GM12878 (cell line): Measurements from ENCODE around the gene C1orf141.

Experiments
- CBFB ChIP-seq: IDR thresholded peaks from 2 replicates; pipeline ENCODE4 v1.6.1; 2016; ENCODE audit warnings: antibody characterized with exemption, low read depth
- CTCF ChIP-seq, 3 experiments: IDR thresholded peaks in 2 of 3; conservative IDR thresholded peaks in 1 of 3; 2 replicates each; pipeline ENCODE4 v1.5.1; 2011; ENCODE audit warnings: low read depth in 3 of 3, low read length in 3 of 3, mild to moderate bottlenecking in 3 of 3, control low read depth in 2 of 3, moderate library complexity in 2 of 3, inconsistent platforms in 1 of 3, mixed read lengths in 1 of 3; ENCODE audit not compliant: control insufficient read depth in 2 of 3, insufficient read depth in 1 of 3; ENCODE audit errors: extremely low read depth in 1 of 3
- FOXM1 ChIP-seq: IDR thresholded peaks from 2 replicates; pipeline ENCODE4 v1.6.1; 2012; ENCODE audit warnings: low read depth, mild to moderate bottlenecking, inconsistent platforms, low read length, moderate library complexity
- IRF4 ChIP-seq: IDR thresholded peaks from 2 replicates; pipeline ENCODE4 v1.6.1; 2011; ENCODE audit warnings: low read depth, low read length
- NR2C1 ChIP-seq: fragments of 450-650 bp; IDR thresholded peaks from 2 replicates; pipeline ENCODE4 v1.6.1; 2017; ENCODE audit warnings: antibody characterized with exemption, mild to moderate bottlenecking, moderate library complexity
- POLR2AphosphoS5 ChIP-seq: IDR thresholded peaks from 2 replicates; pipeline ENCODE4 v1.6.1; 2011; ENCODE audit warnings: mild to moderate bottlenecking, low read length, inconsistent platforms
- RAD21 ChIP-seq: IDR thresholded peaks from 2 replicates; pipeline ENCODE4 v1.6.1; 2011; ENCODE audit warnings: mild to moderate bottlenecking, low read depth, low read length, moderate library complexity; ENCODE audit not compliant: insufficient read depth
- SMAD1 ChIP-seq: fragments of 450-650 bp; IDR thresholded peaks from 2 replicates; pipeline ENCODE4 v1.6.1; 2018; ENCODE audit warnings: mild to moderate bottlenecking, low read depth; ENCODE audit not compliant: partially characterized antibody
- SMC3 ChIP-seq: IDR thresholded peaks from 2 replicates; pipeline ENCODE4 v1.6.1; 2011; ENCODE audit warnings: low read length, improper control_type of control experiment, borderline replicate concordance
- TCF12 ChIP-seq: IDR thresholded peaks from 2 replicates; pipeline ENCODE4 v1.6.1; 2011; ENCODE audit warnings: low read depth, mild to moderate bottlenecking, low read length

GRCh38 chr1:67171574-67171955, 36.8 kb upstream of the C1orf141 start:
- TF ChIP-seq IRF4, result no peak
- no peak for TF ChIP-seq POLR2AphosphoS5
- TF ChIP-seq SMAD1, result no peak
- TF ChIP-seq CTCF (IDR thresholded peaks at IDR 0.05 in 2 of 3, conservative IDR thresholded peaks at IDR 0.05 in 1 of 3; ENCODE audit: control insufficient read depth in 2 of 3, extremely low read depth in 1 of 3, insufficient read depth in 1 of 3, low read depth in 3 of 3, low read length in 3 of 3), result no peak
- no peak for TF ChIP-seq TCF12
- TF ChIP-seq RAD21, result no peak
- TF ChIP-seq FOXM1, result no peak
- TF ChIP-seq SMC3, result no peak
- no peak for TF ChIP-seq CBFB
- TF ChIP-seq NR2C1, result no peak
